Adrenal gland (tissue), 12 donors: ENCODE measurements around the gene TMEM109. TPM values are rescaled to one million over a fixed set of nuclear protein-coding genes. Genes with fewer than 3 reads are reported as not detected.

Source experiments
- DNase-seq, 7 donors: peaks; one replicate each; pipeline ENCODE4 v3.0.0-alpha.2; 2019 to 2020
- H3K27ac ChIP-seq, 5 donors: fragments of 200-600 bp; sonication (generic) in 4 of 5; 1 replicate in 3 of 5; 2 replicates in 2 of 5; pipeline versions ENCODE4 v1.5.1 to v1.8.0; 2016 to 2020; ENCODE audit warnings: mild to moderate bottlenecking in 1 of 5
- H3K27me3 ChIP-seq: fragments of 200-600 bp; 2 replicates; pipeline ENCODE4 v1.8.0; 2021
- H3K36me3 ChIP-seq, 2 donors: fragments of 200-600 bp; replicated peaks in 1 of 2; 1 replicate in 1 of 2; 2 replicates in 1 of 2; pipeline versions ENCODE4 v1.5.1 to v1.8.0; 2018 to 2022
- H3K4me1 ChIP-seq, 2 donors: fragments of 200-600 bp; replicated peaks in 1 of 2; 1 replicate in 1 of 2; 2 replicates in 1 of 2; pipeline versions ENCODE4 v1.5.1 to v1.8.0; 2018 to 2021
- H3K4me3 ChIP-seq, 4 donors: fragments of 200-600 bp; sonication (generic) in 3 of 4; one replicate each; pipeline ENCODE4 v1.5.1; 2016 to 2018
- H3K9me3 ChIP-seq, 3 donors: fragments of 200-600 bp; sonication (generic) in 1 of 3; replicated peaks in 1 of 3; 1 replicate in 2 of 3; 2 replicates in 1 of 3; pipeline versions ENCODE4 v1.5.1 to v1.8.0; 2016 to 2021
- CTCF ChIP-seq, 6 experiments: fragments of 450-650 bp in 4 of 6; fragments of 200-600 bp in 2 of 6; sonication (generic) in 1 of 6; IDR thresholded peaks; 1 replicate in 5 of 6; 2 replicates in 1 of 6; pipeline versions ENCODE4 v1.5.1 to v1.8.0; 2016 to 2021; ENCODE audit warnings: antibody characterized with exemption in 6 of 6, mild to moderate bottlenecking in 2 of 6, moderate library complexity in 1 of 6
- POLR2A ChIP-seq, 2 donors: fragments of 450-650 bp; IDR thresholded peaks; one replicate each; pipeline ENCODE4 v1.6.1; 2017; ENCODE audit warnings: antibody characterized with exemption in 2 of 2, mild to moderate bottlenecking in 2 of 2, moderate library complexity in 1 of 2
- WGBS, 4 donors: extraction: QIAGEN DNeasy Blood & Tissue Kit in 2 of 4; methylation state at CpG; one replicate each; pipeline versions ENCODE4 v1.1.5 to v1.1.7; 2013 to 2017; 5-methylcytosine and 5-hydroxymethylcytosine counted together
- intact Hi-C, 2 donors: fragments of 100-400 bp; cut with DNase I; formaldehyde crosslinking; loops; one replicate each; pipeline versions ENCODE4 v1.14.1 to v1.15.0; 2022 to 2023
- polyA plus RNA-seq, 3 donors: library from polyadenylated mRNA; stranded (reverse); fragments of 200-250 nt in 2 of 3; fragments of 350-450 nt in 1 of 3; fragmentation: Illumina TruSeq in 1 of 3; extraction: RNeasy Lipid Tissue Mini Kit (QIAGEN cat#74804) in 1 of 3; gene quantifications; one replicate each; pipeline ENCODE4 v1.2.3, GENCODE V29; 2013 to 2014
- total RNA-seq, 9 donors: library from RNA; depleted of rRNA in 4 of 9; stranded (reverse); fragments of >200 nt in 4 of 9; fragments of 120-200 nt in 1 of 9; fragmentation: NEBNext Ultra II Directional in 1 of 9; extraction: Animal tissue kit (Norgen Biotek cat#: 25700) in 1 of 9; gene quantifications; one replicate each; pipeline versions ENCODE4 v1.1.0 to v1.2.4, GENCODE V29; 2013 to 2023
- donor health status: healthy with polysubstance abuse.
- donor health status: Bipolar disorder and iron deficiency.
- donor health status: DM: yes; HTN: yes; CAD: no.
- donor health status: DM: no; HTN: no; CAD: no.
- donor health status: DM: no; HTN: no; CAD: no.
- donor health status: DM: yes; HTN: yes; CAD: no.

TMEM109 gene
- total and polyA plus RNA-seq, 12 donors = 29.3 to 115 (median 84.8) TPM

GRCh38 chr11:60910711-60911380 lies 3.1 kb upstream of the TMEM109 start:
- no peaks in the 10 kb centered on the region for H3K27me3 ChIP-seq
- H3K36me3 ChIP-seq = no peaks in the 10 kb centered on the region
- TF ChIP-seq CTCF (IDR thresholded peaks at IDR 0.05) (peak in 2 of 6 experiments; percentile 20 to 21), POLR2A (IDR thresholded peaks at IDR 0.05) (no peak)
- WGBS, 4 donors = 47 to 58% (median 55%) methylated on average over 5 of the region's 5 CpGs
- H3K4me1 ChIP-seq = peaks cover 8 to 23% of the 10 kb centered on the region in 2 donors
- intact Hi-C loops = no loop called here
- DNase-seq = no peak
- H3K4me3 ChIP-seq = no peak overlapping the region
- H3K9me3 ChIP-seq = no peaks in the 10 kb centered on the region
- H3K27ac ChIP-seq = peak overlapping the region in 2 of 5 donors; percentile 13 to 69

- TF ChIP-seq CTCF (IDR thresholded peaks at IDR 0.05) = no peak
- no peak for TF ChIP-seq POLR2A (IDR thresholded peaks at IDR 0.05)
- Histone ChIP-seq H3K4me3 (no peak overlapping the region), H3K9me3 (no peaks in the 10 kb centered on the region), H3K27ac (no peak overlapping the region), H3K27me3 (no peaks in the 10 kb centered on the region), H3K36me3 (no peaks in the 10 kb centered on the region), H3K4me1 (peaks cover 18 to 33% of the 10 kb centered on the region in 2 donors)
- 45 to 69% (median 65%) methylated on average over 5 to 12 of the region's 12 CpGs for WGBS, 4 donors
- intact Hi-C loops = no loop called here
- DNase-seq = no peak
Measured at GRCh38 chr11:60912223-60912850, 1.6 kb upstream of the TMEM109 start.

GRCh38 chr11:60912851-60913528 lies 968 bp upstream of the TMEM109 start:
- peaks cover 18 to 33% of the 10 kb centered on the region in 2 donors for H3K4me1 ChIP-seq
- H3K36me3 ChIP-seq = no peaks in the 10 kb centered on the region
- 53 to 80% (median 62%) methylated on average over 15 to 22 of the region's 22 CpGs for WGBS, 4 donors
- TF ChIP-seq POLR2A (IDR thresholded peaks at IDR 0.05) (no peak), CTCF (IDR thresholded peaks at IDR 0.05) (no peak)
- intact Hi-C loops = no loop called here
- H3K27ac ChIP-seq = peak overlapping the region in 4 of 5 donors; percentile 64 to 96 (median 84)
- no peak for DNase-seq
- no peaks in the 10 kb centered on the region for H3K27me3 ChIP-seq
- H3K9me3 ChIP-seq = no peaks in the 10 kb centered on the region
- H3K4me3 ChIP-seq = peak overlapping the region in 1 of 4 donors; percentile 67

GRCh38 chr11:60914633-60915247 lies 782 bp downstream of the TMEM109 start:
- 0 to 1% (median 1%) methylated on average over 15 to 31 of the region's 31 CpGs for WGBS, 4 donors
- peak in 4 of 7 donors; percentile 38 to 43 (median 40) for DNase-seq
- Histone ChIP-seq H3K4me3 (peak overlapping the region in 3 of 4 donors; percentile 35 to 67 (median 58)), H3K4me1 (peaks cover 22 to 49% of the 10 kb centered on the region in 2 donors), H3K27ac (peak overlapping the region; percentile 18 to 96 (median 73)), H3K9me3 (no peaks in the 10 kb centered on the region), H3K27me3 (no peaks in the 10 kb centered on the region), H3K36me3 (peaks cover 0 to under 1% of the 10 kb centered on the region in 2 donors)
- intact Hi-C loops = no loop called here
- TF ChIP-seq CTCF (IDR thresholded peaks at IDR 0.05) = no peak
- TF ChIP-seq POLR2A (IDR thresholded peaks at IDR 0.05) = no peak
